Activated naive CD8-positive, alpha-beta T cell (primary cell): ENCODE measurements around the gene NCKAP1.
"Not testable (repeated sequence)": the region's sequence is repeated elsewhere in the genome, so short reads cannot be mapped to it uniquely, and the experiment has no call there.

Experiments
- H3K27ac Mint-ChIP-seq: one replicate; pipeline ENCODE4 v1.8.0; 2021; ENCODE audit warnings: mixed read lengths
- H3K27me3 Mint-ChIP-seq: one replicate; pipeline ENCODE4 v1.8.0; 2021; ENCODE audit warnings: mixed read lengths
- H3K36me3 Mint-ChIP-seq: one replicate; pipeline ENCODE4 v1.8.0; 2021; ENCODE audit warnings: mixed read lengths
- H3K4me1 Mint-ChIP-seq: one replicate; pipeline ENCODE4 v1.8.0; 2021; ENCODE audit warnings: low read depth, mixed read lengths
- H3K4me3 Mint-ChIP-seq: one replicate; pipeline ENCODE4 v1.8.0; 2021; ENCODE audit warnings: mild to moderate bottlenecking, mixed read lengths
- H3K9me3 Mint-ChIP-seq: one replicate; pipeline ENCODE4 v1.8.0; 2021; ENCODE audit warnings: low read depth, mixed read lengths

Gene NCKAP1

DNA sequence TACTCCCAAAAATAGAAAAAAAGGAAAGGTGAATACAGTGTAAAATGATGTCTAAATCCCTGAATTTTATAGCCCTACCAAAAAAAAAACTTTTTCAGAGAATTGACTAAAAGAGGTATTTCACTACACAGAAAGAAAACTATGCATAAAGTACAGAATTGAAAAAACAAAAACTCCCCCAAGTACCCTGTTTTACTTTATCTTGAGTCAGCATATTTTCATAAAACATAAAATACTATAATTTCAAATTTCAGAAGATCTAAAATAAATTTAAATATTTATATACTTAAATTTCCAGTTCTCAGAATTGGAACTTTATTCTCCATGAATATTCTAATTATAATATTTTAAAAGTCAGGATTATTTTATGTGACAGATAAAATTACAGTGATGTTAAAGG is 10.1 kb downstream of the NCKAP1 start:
- Mint-ChIP-seq H3K4me1 (no peaks in the 10 kb centered on the region), H3K27ac (no peak overlapping the region), H3K27me3 (peaks cover 43% of the 10 kb centered on the region), H3K36me3 (no peaks in the 10 kb centered on the region), H3K9me3 (no peaks in the 10 kb centered on the region), H3K4me3 (no peak overlapping the region)

DNA sequence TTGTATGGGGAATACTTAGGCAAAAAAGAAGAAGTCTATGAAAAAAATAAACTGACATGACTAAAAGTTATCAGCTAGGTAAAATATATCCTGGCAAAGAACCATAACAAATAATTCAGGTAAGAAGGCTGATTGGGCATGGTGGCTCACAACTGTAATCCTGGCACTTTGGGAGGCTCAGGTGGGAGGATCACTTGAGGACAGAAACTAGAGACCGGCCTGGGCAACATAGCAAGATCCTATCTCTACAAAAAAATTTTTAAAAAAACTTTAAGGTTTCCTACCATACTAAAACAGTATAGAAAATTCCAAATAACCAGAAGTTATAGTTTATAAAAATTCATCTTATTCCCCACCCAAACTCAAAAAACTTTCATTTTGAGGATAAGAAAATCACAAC is 10.8 kb downstream of the NCKAP1 start:
- peaks cover 40% of the 10 kb centered on the region for H3K27me3 Mint-ChIP-seq
- H3K36me3 Mint-ChIP-seq: no peaks in the 10 kb centered on the region
- no peaks in the 10 kb centered on the region for H3K9me3 Mint-ChIP-seq
- no peaks in the 10 kb centered on the region for H3K4me1 Mint-ChIP-seq
- no peak overlapping the region for H3K27ac Mint-ChIP-seq
- H3K4me3 Mint-ChIP-seq: no peak overlapping the region

DNA sequence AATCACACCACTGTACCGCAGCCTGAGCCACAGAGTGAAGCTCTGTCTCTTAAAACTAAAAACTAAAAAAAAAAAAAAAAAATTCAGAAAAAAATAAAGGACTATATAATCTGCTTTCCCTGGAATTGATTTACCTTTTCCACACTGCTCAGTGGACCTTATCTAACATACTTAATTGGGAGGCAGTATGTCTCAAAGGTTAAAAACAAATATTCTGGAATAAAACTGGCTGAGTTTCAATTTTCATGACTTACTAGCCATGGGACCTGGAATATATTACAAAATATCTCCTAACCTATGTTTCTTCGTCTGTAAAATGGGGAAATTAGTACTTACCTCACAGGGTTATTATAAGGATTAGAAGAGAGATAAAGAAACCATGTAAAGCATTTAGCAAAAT is 11.8 kb downstream of the NCKAP1 start:
- Mint-ChIP-seq H3K27me3 (peaks cover 37% of the 10 kb centered on the region), H3K4me3 (no peak overlapping the region), H3K9me3 (no peaks in the 10 kb centered on the region)

DNA sequence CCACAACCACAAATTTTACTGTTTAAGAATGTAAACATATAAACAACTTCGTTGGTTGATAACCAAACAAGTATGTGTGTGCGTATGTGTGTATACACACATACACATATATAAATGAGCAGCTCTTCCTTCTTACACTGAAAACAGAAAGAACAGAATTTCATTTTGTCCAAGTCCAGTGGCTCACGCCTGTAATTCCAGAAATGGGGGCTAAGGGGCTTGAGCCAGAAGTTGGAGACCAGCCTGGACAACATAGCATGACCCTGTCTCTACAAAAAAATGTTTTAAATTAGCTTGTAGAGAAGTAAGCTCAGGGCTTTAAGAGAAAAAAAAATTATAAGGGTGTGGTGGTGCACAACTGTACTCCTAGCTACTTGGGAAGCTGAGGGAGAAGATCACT is 12.3 kb downstream of the NCKAP1 start:
- no peak overlapping the region for H3K4me3 Mint-ChIP-seq
- no peaks in the 10 kb centered on the region for H3K4me1 Mint-ChIP-seq
- H3K9me3 Mint-ChIP-seq: no peaks in the 10 kb centered on the region
- H3K27me3 Mint-ChIP-seq: peaks cover 39% of the 10 kb centered on the region
- H3K27ac Mint-ChIP-seq: no peak overlapping the region
- peaks cover 2% of the 10 kb centered on the region for H3K36me3 Mint-ChIP-seq

More for the DNA sequence above, 11.8 kb downstream of the NCKAP1 start:
- Mint-ChIP-seq H3K4me1 (no peaks in the 10 kb centered on the region), H3K27ac (no peak overlapping the region), H3K36me3 (peaks cover 2% of the 10 kb centered on the region)

DNA sequence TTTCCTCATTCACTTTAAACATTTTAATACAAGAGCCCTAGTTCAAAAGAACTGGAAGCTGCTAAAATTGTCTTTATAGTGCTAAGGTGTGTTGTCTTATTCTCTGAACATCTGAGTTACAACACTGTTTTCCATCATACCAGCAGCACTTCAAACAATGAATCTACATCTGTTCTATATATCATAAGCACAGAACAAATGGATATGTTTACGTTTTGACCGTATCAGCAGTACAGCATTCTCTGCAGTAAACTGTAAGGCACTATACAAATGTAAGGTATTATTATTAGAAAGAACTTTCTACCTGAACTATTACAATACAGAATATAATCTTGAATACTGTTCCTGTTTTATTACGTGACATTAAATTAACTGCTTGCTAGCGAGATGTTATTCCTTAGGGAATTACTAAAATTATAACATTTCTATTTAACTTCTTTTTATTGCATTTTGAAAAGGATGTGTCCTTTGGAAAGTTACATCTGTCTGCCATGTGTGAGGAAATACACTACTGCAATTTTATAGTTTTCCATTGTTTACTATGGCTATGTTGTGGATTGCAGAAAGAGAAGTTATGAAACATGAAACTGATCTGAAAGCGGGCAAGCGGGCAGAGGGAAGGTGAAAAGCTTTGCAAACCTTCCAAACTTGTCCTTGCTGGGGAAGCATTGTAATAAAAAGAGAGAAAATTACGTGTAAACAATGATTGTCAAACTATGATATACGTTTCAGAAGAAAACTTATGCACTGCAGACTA is 13.7 kb downstream of the NCKAP1 start:
- H3K36me3 Mint-ChIP-seq: peaks cover 2% of the 10 kb centered on the region
- H3K9me3 Mint-ChIP-seq: no peaks in the 10 kb centered on the region
- no peaks in the 10 kb centered on the region for H3K4me1 Mint-ChIP-seq
- H3K4me3 Mint-ChIP-seq: no peak overlapping the region
- H3K27ac Mint-ChIP-seq: no peak overlapping the region
- H3K27me3 Mint-ChIP-seq: peaks cover 33% of the 10 kb centered on the region

DNA sequence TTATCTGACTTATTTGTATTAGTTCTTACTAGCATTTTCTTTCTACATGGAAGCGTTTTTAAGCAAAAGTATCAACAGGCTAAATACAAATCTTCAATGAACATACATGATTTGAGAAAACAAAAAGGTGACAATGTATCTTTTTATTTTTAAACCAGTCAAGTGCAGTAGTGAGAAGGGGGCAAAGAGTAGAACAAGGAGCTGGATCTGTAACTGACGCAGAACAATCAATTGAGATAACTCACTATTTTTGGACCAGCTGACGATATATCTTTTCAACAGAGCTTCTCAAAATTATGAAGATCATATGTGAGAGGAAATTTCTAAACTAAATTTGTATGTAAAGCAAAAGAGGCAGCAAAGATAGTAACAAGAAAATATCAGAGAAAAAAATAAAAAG is 15.5 kb downstream of the NCKAP1 start:
- Mint-ChIP-seq H3K4me1 (no peaks in the 10 kb centered on the region), H3K9me3 (no peaks in the 10 kb centered on the region), H3K27ac (no peak overlapping the region), H3K4me3 (no peak overlapping the region), H3K36me3 (peaks cover 2% of the 10 kb centered on the region), H3K27me3 (peaks cover 27% of the 10 kb centered on the region)

DNA sequence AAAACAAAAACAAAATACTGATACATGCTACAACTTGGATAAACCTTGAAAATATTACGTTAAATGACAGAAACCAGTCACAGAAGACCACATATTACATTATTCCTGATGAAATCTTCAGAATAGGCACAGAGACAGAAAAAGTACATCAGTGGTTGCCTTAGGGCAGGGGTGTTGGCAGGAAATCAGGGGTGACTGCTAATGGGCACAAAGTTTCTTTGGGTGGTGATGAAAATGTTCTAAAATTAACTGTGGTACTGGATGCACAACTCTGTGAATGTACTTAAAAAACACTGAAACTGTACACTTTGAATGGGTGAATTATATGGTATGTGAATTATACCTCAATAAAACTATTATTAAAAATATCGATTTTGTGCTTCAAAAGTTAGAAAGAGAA is 16.6 kb downstream of the NCKAP1 start:
- H3K4me1 Mint-ChIP-seq: no peaks in the 10 kb centered on the region
- H3K9me3 Mint-ChIP-seq: no peaks in the 10 kb centered on the region
- no peak overlapping the region for H3K27ac Mint-ChIP-seq
- peaks cover 25% of the 10 kb centered on the region for H3K27me3 Mint-ChIP-seq
- H3K36me3 Mint-ChIP-seq: peaks cover 2% of the 10 kb centered on the region
- no peak overlapping the region for H3K4me3 Mint-ChIP-seq

DNA sequence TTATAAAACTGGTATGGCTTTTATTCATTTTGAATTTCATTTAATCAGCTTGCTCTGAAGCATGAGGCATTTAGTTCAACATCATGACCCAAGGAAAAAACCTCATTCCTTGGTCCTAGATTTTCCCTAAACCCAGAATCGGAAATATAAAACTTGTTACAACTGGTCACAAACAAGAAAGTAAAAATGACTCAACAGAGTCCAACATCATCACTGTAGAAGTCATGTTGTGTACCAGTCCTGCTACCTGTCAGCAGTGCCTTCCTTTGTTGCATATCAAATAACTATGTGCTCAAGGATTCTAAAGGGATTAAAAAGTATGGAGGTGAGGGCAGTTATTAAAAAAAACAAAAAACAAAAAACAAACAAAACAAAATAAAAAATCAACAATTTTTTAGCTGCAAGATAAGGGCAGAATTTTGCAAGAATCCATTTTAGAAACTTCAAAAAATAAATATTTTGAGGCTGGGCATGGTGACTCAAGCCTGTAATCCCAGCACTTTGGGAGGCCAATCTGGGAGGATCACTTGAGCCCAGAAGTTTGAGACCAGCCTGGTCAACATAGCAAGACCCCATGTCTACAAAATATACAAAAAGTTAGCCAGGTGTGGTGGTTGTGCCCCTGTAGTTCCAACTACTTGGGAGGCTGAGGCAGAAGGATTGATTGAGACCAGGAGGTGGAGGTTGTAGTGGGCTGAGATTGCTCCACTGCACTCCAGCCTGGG is 18.4 kb downstream of the NCKAP1 start:
- H3K36me3 Mint-ChIP-seq: peaks cover 2% of the 10 kb centered on the region
- H3K27me3 Mint-ChIP-seq: peaks cover 28% of the 10 kb centered on the region
- H3K27ac Mint-ChIP-seq: no peak overlapping the region
- no peaks in the 10 kb centered on the region for H3K9me3 Mint-ChIP-seq
- no peaks in the 10 kb centered on the region for H3K4me1 Mint-ChIP-seq
- H3K4me3 Mint-ChIP-seq: no peak overlapping the region

DNA sequence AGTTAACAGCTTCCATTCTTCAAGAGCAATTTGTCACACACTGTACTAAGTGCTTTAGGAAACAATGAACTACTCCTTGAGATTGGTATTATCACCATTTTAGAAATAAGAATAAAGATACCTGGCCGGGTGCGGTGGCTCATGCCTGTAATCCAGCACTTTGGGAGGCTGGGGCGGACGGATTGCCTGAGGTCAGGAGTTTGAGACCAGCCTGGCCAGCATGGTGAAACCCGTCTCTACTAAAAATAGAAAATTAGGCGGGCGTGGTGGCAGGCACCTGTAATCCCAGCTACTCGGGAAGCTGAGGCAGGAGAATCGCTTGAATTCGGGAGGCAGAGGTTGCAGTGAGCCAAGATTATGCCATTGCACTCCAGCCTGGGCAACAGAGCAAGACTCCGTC is 20.4 kb downstream of the NCKAP1 start:
- H3K27ac Mint-ChIP-seq, H3K36me3 Mint-ChIP-seq, H3K4me1 Mint-ChIP-seq, H3K9me3 Mint-ChIP-seq, H3K4me3 Mint-ChIP-seq: not testable (repeated sequence)
- H3K27me3 Mint-ChIP-seq: peaks cover 34% of the 10 kb centered on the region

DNA sequence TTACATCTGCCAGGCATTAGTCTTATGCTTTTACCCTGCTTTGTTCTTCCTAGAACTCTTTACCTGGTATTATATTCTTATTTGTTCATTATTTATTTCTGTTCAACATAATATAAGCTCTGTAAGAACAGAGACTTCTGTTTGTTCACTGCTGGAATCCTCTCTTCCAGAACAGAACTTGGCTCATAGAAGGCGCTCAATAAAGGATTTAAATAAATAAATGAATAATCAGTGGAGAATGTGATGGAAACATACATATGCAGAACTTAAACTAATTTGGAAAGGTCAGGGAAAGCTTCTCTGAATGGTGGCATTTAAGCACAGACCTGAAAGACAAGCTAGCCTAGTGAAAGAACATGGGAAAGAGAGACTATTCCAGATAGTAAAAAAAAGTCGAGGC is 24.3 kb downstream of the NCKAP1 start:
- Mint-ChIP-seq H3K27ac (no peak overlapping the region), H3K9me3 (no peaks in the 10 kb centered on the region), H3K36me3 (no peaks in the 10 kb centered on the region), H3K4me3 (no peak overlapping the region), H3K27me3 (peaks cover 26% of the 10 kb centered on the region), H3K4me1 (no peaks in the 10 kb centered on the region)

DNA sequence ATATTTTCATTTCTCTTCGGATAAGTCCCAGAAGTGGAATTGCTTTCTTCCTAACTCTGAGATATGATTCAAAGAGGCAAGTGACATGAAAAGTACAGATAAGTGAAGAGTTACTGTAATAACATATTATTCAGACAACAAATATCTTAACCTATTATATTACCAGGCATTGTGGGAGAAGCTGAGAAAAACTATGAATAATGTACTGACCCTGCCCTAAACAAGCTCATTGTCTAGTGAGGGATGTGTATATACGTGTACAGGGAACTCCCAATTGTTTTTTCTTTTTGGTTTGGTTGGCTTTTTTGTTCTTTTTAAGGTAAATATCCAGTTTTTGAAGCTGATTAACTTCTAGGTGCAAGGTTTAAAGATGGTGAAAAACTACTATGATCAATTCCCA is 26.5 kb downstream of the NCKAP1 start:
- peaks cover 25% of the 10 kb centered on the region for H3K27me3 Mint-ChIP-seq
- H3K36me3 Mint-ChIP-seq: no peaks in the 10 kb centered on the region
- H3K9me3 Mint-ChIP-seq: no peaks in the 10 kb centered on the region
- H3K27ac Mint-ChIP-seq: no peak overlapping the region
- no peaks in the 10 kb centered on the region for H3K4me1 Mint-ChIP-seq
- H3K4me3 Mint-ChIP-seq: no peak overlapping the region

DNA sequence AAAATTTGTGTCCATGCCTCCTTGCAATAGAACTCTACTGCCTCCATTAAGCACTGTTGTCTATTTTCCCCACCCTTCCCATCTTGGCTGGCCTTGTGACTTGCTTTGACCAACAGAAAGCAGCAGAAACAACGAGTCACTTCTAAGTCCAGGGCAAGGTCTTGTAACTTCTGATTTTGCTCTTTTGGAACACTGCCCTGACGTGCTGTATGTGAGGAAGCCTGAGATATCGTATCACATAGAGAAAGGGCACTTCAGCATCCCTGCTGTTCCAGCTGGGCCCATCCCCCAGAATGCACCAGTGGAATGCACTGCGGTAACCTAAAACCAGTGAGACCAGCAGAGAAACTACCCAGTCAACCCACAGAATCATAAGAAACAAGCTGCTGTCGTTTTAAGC is 28.1 kb downstream of the NCKAP1 start:
- Mint-ChIP-seq H3K4me1 (no peaks in the 10 kb centered on the region), H3K9me3 (no peaks in the 10 kb centered on the region), H3K4me3 (no peak overlapping the region), H3K36me3 (no peaks in the 10 kb centered on the region), H3K27me3 (peaks cover 16% of the 10 kb centered on the region), H3K27ac (no peak overlapping the region)

DNA sequence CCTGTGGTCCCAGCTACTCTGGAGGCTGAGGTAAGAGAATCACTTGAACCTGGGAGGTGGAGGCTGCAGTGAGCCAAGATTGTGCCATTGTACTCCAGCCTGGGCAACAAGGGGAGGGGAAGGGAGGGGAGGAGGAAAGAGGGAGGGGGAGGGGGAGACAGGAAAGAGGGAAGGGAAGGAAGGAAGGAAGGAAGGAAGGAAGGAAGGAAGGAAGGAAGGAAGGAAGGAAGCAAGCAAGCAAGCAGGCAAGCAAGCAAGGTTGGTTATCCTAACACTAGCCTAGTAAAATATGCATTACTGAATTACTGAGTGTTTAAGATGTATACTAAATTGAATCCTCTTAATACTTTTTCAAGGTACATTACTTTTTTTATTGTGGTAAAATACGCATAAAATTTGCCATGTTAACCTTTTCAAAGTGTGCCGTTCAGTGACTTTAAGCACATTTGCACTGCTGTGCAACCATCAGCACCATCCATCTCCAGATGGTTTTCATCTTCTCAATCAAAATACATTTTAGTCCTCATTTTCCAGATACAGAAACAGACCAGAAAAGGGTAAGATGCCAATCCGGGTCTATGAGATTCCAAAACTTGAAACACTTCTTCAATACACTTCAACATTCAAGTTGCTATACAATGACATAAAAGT is 28.9 kb downstream of the NCKAP1 start:
- H3K27me3 Mint-ChIP-seq: peaks cover 14% of the 10 kb centered on the region
- H3K4me1 Mint-ChIP-seq: no peaks in the 10 kb centered on the region
- no peak overlapping the region for H3K27ac Mint-ChIP-seq

DNA sequence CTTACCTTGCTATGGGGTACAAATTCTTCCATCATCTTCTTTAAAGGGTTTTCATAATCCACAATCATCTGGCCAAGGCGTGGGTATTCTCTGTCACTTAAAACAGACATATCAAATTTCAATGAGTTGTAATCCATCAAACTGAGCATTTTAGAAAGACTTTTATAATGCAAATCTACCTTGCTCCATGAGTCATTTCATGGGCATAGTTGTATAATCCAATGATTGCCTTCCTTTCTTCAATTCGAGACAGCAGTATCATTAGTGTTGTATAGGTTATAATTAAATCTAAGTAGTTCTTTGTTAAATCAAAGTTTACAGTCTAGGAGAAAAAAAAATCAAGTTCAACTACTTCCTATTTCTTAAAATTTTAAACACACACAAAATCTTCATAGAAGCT is 36.3 kb downstream of the NCKAP1 start:
- Mint-ChIP-seq H3K9me3 (no peaks in the 10 kb centered on the region), H3K27me3 (peaks cover 1% of the 10 kb centered on the region), H3K4me1 (no peaks in the 10 kb centered on the region), H3K27ac (no peak overlapping the region), H3K4me3 (no peak overlapping the region), H3K36me3 (peaks cover 2% of the 10 kb centered on the region)

More for the DNA sequence above, 28.9 kb downstream of the NCKAP1 start:
- Mint-ChIP-seq H3K9me3 (no peaks in the 10 kb centered on the region), H3K36me3 (no peaks in the 10 kb centered on the region), H3K4me3 (no peak overlapping the region)

DNA sequence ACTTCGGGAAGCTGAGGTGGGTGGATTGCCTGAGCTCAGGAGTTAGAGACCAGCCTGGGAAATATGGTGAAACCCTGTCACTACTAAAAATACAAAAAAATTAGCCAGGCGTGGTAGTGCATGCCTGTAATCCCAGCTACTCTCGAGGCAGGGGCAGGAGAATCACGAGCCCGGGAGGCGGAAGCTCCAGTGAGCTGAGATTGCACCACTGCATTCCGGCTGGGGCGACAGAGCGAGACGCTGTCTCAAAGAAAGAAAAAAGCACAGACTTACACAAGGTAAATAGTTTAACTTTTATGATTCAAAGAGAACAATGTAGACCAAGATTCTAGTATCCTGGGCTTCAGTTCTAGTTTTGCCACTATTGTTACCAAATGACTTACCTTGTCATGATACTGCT is 37.4 kb downstream of the NCKAP1 start:
- Mint-ChIP-seq H3K36me3 (peaks cover 2% of the 10 kb centered on the region), H3K4me3 (no peak overlapping the region), H3K4me1 (no peaks in the 10 kb centered on the region)

More for the DNA sequence above, 37.4 kb downstream of the NCKAP1 start:
- Mint-ChIP-seq H3K27me3 (peaks cover 1% of the 10 kb centered on the region), H3K27ac (no peak overlapping the region), H3K9me3 (no peaks in the 10 kb centered on the region)
